OCI-LY7 (cell line): Measurements from ENCODE around the gene MOV10.

Experiments
- CTCF ChIP-seq: fragments of 200-600 bp; sonication (generic); conservative IDR thresholded peaks from 2 replicates; pipeline ENCODE4 v1.5.1; 2014; ENCODE audit warnings: mild to moderate bottlenecking, antibody characterized with exemption, low read length, moderate library complexity, mixed read lengths
- EZH2phosphoT487 ChIP-seq: fragments of 200-600 bp; sonication (generic); IDR thresholded peaks from 2 replicates; pipeline ENCODE4 v1.6.1; 2018; ENCODE audit warnings: low read depth, borderline replicate concordance, mild to moderate bottlenecking, mixed run types, antibody characterized with exemption, low read length, moderate library complexity, mixed read lengths

- TF ChIP-seq CTCF (no peak), EZH2phosphoT487 (no peak)
Observed at GRCh38 chr1:112687785-112688496, 13.5 kb downstream of the MOV10 start.
